HG03565 (cell line): ENCODE data around the gene CLN3.
A peak's percentile ranks its signal among the peaks of the same experiment; 100 is the strongest.
"Not testable (repeated sequence)": the region's sequence is repeated elsewhere in the genome, so short reads cannot be mapped to it uniquely, and the experiment has no call there.

Source experiments
- ATAC-seq: cut with Tn5 transposase; IDR thresholded peaks from one replicate; pipeline ENCODE4 v1.9.1; 2021; ENCODE audit warnings: mild to moderate bottlenecking, moderate library complexity; ENCODE audit not compliant: unreplicated experiment

Gene CLN3

DNA sequence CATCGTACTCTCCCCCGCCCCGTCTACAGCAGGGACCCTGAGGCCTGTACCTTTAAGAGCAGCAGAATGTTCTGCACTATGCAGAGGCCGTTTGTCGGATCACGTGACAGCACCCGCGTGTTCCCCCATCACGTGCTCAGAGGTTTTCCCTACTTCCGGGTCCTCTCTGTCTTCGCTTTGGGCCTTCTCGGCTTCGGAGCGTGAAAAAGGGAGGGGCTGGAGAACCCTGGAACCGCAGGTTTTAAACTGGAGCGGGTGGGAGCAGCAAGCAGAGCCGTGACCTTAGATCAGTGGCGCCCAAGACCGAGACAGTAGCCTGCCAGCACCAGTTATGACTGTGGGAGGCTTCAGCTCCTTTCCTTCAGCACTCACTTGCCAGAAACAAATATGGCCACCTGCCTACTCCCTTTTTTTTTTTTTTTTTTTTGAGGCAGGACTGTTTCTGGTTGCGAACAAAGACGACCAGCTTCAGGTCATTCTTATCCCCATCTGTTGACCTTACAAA lies at the start of gene CLN3:
TSS of gene CLN3 (minus strand) at position 105 of the 505 bp plus-strand sequence. CDS start 315 bp downstream, outside the sequence.
- peak; percentile 45 for ATAC-seq

DNA sequence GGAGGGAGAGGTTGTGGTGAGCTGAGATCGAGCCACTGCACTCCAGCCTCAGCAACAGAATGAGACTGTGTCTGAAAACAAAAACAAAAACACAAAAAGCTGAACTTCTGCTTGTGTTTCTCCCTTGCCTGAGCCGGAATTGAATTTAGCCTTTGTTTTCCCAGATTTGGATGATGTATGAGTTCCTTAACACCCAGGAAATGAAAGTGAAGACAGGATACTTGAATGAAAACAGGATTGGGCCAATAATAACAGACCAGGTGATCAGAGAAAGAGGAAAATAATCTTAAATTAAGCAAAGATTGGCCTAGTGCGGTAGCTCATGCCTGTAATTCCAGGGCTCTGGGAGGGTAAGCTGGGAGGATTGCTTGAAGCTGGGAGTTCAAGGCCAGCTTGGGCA lies 48.5 kb upstream of the CLN3 start:
- ATAC-seq: no peak

DNA sequence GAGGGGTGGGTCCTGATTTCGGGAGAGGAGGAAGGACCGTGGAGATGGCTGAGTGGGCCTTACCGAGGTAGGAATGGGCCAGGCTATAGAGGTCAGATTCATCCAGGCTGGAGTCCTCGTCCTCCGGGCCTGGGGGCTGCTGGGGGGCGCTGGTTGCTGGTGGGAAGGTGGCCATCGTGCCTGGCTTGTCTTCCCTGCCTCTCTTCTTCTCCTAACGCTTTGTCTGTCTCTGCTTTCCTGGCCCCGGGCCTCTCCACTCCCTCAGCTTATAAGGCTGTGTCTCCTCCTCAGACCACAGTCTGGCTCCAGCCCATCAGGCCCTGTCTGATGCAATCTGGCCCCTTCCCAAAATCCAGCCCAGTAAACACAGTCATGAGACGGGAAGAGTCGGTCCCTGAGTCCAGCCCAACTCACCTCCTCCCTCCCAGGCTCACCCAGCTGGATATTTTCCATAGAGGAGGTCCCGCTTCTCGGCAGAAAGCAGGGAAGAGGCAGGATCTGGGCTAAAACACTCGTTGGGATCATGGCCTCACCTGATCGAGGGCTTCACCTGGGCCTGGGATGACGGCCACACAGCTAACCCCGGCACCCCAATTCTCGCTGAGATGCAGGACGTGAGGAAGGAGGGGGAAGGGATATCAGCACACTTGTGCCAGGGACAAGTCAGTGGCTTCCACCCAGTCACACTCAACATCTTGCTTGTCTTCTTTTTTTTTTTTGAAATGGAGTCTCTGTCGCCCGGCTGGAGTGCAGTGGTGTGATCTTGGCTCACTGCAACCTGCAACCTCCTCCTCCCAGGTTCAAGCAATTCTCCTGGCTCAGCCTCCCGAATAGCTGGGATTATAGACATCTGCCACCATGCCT lies 47.1 kb upstream of the CLN3 start, which contains the start of gene NUPR1:
TSS of gene NUPR1 (minus strand) at position 242 of the 864 bp plus-strand sequence. CDS start at position 175, 67 bp downstream.
- ATAC-seq: no peak

DNA sequence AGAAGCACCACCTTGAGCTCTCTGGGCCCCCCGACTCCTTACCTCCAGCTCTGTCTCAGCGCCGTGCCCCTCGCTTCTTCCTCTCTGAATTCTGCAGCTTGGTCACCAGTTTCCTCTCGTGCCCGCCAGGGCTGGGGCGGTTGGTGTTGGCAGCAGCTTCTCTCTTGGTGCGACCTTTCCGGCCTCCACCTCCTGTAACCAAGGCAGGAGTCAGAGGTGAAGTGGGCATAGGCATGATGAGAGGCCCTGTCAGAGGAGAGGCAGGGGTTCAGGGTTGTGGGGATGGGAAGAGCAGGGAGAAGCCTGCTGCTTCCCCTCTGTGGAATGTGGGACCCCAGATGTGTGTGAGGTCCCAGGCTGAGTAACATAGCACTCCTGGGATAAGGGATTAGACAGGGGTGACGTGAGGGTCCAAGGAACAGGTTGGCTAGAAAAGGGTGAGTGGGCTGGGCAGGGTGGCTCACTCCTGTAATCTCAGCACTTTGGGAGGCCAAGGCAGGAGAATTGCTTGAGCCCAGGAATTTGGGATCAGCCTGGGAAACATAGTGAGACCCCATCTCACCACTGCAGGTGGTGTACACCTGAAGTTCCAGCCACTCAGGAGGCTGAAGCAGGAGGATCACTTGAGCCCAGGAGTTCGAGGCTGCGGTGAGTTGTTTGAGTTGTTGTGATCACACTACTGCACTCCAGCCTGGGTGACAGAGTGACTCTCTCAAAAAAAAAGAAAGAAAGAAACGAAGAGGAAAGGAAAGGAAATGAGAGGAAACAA lies 46.3 kb upstream of the CLN3 start:
- ATAC-seq: no peak

DNA sequence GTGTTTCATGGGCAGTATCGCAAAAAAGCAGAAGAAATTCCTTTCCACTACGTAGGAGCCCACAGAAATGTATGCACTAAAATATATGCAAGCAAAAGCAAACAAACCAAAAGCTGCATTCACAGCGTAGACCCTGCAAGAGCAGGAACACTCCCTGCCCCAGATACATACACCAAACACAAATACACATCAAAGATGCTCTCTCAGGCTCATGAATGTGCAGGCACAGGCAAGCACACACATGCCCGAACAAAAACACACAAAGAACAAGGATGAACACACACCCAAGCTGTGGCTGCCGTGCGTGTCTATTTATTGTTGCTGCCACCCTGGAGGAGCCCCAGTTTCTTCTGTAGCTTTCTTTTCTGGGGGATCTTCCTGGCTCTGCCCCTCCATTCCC lies 45.2 kb upstream of the CLN3 start:
- ATAC-seq: no peak

DNA sequence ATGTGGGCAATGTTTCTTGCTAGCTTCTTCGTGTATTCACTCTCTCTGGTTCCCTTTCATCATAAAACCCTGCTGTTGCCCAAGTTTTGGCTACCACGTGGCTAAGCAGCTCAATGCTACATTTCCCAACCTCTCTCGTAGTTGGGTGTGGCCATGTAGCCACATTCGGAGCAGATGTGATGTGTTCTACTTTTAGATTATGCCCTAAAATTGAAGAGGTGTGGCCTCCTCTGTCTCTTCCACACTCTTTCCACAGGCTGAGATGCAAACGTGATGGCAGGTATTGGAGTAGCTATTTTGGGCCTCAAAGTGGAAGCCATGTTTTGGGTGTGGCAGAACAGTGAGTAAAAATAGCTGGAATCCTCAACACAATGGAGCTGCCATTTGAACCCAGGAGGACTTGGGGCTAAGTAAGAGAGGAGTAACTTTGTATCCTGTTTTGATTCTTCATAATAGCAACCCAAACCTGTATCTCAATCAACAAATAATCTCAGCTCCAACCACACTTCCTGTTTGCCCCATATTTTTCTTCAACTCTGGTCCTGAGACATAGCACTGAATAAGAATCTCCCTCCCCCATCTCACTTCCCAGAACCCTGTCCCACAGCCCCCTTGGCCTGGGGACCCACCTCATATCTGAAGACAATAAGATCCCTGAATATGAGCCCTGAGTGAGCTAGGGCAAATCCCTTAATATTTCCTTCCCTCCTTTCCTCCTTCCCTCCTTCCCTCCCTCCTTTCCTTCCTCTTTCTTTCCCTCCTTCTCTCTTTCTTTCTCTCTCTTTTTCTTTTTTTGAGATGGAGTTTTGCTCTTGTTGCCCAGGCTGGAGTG lies 42.9 kb upstream of the CLN3 start:
- no peak for ATAC-seq

DNA sequence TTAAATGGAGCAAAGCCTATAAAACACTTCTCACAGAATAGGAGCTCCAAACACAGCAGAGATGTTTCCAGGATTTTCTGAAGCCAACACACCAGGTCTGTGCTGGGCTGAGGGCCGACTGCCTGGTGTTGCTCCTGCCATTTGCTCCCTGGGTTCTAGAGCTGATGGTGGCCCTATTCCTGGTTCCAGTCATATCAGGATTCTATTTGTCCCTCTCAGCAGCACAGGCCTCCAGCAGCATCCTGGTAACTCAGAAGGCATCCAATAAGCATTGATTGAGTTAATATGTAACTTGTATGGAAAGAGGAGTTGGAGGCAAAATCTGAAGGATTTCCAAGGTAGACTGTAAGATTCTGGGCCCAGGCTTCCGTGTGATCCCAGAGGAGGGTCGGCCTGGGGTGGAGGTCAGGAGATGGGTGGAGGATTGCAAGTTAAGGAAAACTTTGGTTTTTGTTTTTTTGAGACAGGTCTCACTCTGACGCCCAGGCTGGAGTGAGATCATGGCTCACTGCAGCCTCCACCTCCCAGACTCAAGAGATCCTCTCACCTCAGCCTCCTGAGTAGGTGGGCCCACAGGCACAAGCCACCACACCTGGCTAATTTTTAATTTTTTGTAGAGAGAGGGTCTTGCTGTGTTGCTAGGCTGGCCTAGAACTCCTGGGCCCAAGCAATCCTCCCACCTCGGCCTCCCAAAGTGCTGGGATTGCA lies 41.2 kb upstream of the CLN3 start:
- ATAC-seq: no peak

DNA sequence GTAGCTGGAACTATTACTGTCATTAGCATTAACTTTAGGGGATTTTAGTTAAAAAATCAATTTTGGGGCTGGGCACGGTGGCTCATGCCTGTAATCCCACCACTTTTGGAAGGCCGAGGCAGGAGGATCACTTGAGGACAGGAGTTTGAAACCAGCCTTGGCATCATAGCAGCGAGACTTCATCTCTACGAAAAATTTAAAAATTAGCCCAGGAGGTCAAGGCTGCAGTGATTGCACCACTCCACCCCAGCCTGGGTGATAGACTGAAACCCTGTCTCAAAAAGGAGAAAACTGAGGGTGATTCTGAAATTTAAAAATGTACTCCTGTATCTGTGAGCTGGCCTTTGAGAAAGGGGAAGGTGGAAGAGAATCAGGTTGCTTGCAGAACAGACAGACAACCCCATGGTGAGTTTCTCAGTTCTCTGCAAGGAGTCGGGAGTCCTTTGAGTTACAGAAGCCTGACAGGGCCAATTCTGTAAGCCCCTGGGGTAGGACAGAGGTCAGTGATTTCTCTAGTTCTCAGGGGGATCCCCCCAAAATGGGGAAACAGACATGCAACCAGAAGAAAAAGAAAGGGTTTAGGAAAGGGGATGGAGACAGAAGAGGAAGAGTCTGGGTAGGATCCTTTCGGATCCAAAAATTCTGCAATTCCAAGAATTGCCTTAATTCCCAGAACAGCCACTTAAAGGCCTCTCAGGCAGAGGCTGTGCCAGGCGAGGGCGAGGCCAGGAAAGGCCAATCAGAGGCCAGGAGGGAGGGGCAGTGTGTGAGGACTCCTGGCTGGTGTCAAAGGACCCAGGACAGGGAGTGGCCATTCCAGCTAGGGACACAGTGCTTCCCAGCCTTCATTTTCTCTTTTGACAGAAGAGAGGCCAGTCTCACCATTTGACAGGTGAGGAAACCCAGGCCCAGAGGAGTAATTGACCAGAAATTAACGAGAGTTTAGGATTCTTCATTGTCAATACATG lies 40.2 kb upstream of the CLN3 start:
- ATAC-seq: no peak

DNA sequence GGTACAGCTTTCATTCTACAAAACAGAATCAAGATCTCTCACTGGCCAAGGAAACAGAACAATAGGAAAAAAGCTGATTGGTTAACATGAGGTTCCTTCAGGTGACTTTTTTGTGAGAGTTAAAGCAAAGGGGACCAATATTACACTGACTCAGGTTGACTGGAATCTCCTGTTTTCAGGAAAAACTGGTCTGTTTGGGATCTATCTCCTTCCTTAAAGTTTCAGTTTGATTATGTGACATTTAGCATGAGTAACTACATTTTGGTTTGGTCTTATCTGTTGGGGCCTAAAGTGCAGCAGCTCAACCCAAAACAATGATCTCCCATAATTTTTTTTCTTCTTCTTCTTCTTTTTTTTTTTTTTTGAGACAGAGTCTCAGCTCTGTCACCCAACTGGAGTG lies 37.2 kb upstream of the CLN3 start:
- ATAC-seq: no peak

DNA sequence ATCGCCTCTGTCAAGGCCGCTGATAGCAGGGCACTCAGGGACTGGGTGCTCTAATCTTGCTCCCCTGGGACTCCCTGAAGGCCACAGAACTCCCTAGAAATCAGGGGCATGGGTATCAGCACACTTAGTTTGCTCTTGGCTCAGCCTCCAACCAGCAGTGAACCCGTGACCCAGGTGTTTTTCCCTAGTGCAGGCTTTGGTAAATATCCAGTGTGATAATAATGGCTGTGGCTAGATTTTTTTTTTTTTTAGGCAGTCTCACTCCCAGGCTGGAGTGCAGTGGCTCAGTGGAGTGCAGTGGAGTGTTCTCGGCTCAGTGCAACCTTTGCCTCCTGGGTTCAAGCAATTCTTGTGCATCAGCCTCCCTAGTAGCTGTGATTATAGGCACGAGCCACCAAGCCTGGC lies 36.6 kb upstream of the CLN3 start:
- no peak for ATAC-seq

DNA sequence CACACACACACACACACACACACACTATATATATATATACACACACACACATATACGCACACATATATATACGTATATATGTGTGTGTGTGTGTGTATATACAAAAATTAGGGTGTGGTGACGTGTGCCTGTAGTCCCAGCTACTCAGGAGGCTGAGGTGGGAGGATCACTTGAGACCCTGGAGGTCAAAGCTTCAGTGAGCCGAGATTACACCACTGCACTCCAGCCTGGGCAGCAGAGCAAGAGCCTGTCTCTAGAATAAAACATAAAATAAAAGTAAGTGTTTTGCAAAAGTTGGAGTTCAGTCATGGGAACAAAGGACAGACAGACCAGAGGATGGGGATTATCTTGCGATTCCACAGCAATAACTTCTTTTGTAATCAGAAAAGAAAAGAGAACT lies 36.1 kb upstream of the CLN3 start:
- ATAC-seq: no peak

DNA sequence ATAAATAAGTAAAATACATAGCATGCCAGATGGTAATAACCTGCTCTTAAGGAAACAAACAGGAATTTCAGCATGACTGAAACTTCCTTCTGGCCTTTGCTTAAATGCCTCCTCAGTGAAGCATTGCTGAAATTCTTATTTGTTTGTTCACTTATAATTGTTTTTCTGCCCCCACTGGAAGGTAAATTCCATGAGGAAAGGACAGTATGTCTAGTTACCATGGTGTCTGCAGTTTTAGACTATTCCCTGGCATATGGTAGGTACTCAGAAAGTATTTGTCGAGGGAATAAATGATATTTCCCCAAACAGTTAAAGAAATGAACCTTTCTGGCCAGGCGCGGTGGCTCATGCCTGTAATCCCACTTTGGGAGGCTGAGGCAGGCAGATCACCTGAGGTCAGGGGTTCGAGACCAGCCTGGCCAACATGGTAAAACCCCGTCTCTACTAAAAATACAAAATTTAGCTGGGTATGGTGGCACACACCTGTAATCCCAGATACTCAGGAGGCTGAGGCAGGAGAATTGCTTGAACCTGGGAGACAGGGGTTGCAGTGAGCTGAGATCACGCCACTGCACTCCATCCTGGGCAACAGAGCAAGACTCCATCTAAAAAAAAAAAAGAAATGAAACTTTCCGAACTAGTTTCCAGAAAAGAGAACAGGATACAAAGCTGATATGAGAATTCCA lies 35.4 kb upstream of the CLN3 start:
- ATAC-seq: not testable (repeated sequence)

DNA sequence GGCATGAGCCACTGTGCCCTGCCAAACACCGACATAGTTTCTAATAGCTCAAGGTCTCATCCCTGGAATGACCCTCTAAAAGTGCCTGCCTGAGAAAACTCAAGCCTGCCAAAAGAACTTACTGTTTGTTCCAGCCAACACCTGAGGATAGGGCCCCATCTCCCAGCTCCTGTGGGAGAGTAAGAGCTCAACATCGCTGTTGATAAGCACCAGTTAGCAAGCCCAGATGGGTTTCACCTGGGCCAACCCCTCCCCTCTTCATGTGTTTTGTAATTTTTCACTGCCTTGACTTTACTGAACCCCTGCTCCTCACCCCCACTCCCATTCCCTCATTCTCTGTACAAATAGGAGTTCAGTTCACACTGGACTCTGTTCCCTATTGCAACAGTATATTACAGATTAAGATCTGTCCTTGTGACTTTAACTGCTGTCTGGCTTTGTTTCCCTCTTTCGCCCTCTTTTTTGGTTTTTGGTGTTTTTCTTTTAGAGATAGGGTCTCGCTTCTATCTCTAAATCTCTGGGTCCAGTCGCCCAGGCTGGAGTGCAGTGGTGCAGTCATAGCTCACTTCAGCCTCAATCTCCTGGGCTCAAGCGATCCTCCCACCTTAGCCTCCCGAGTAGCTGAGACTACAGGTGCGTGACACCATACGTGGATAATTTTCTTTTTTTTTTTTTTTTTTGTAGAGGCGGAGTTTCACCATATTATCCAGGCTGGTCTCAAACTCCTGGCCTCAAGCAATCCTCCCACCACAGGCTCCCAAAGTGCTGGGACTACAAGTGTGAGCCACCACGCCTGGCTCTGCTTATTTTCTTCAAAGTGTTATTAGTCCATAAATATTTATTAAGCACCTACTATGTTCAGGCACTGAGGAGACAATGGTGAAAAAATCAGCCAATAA lies 34.6 kb upstream of the CLN3 start:
- ATAC-seq: no peak

DNA sequence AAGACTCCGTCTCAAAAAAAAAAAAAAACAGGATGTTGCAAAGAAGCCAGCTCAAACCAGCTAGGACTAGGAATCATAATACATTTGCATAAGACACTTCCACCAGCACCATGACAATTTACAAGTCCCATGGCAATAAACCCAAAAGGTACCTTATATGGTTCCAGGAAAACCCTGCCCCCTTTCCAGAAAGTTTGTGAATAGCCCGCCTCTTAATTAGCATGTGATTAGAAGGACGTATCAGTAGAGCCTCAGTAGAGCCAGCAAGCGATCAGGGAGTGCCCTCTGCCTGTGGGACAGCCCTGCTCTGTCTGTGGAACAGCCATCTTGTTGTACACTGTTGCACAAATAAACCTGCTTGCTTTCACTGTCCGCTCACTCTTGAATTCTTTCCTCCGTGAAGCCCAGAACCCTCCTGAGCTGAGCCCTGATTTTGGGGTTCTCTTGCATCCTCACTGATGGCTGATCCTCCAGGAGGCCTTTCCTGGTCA lies 32.9 kb upstream of the CLN3 start:
- no peak for ATAC-seq

DNA sequence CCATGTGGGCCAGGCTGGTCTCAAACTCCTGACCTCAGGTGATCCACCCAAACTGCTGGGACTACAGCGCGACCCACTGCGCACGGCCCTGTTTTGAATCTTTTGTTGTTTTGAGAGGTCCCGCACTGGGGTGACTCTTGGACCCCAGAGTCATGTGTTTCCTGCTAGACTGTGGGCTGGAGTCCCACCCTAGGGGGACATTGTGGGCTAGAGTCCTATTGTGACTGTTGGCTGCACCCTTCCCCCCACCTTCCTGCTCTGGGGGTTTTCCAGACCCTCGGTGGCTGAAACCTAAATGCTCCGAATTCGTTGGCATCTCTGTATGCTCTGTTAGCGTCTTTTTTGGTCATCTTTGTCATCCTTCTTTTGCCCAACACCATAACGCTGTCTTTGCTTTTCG lies 30.9 kb upstream of the CLN3 start:
- ATAC-seq: no peak

DNA sequence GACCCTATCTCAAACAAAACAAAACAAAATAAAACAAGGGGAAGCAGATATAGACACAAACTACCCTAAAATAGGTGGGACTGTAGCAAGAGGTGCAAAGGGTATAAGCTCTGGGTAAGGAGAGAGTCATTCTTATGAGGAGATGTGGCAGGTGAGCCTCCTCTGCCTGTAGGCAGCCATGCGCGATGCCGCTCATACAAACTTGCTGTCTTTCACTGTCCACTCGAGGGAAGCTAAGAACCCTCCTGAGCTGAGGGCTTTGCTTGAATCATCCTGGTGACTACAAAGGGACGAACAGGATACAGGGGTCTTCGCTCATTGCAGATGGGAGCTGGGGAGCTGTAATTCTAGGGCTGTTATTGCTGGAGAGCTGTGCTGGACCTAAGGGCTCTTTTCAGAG lies 29.6 kb upstream of the CLN3 start:
- ATAC-seq: no peak

DNA sequence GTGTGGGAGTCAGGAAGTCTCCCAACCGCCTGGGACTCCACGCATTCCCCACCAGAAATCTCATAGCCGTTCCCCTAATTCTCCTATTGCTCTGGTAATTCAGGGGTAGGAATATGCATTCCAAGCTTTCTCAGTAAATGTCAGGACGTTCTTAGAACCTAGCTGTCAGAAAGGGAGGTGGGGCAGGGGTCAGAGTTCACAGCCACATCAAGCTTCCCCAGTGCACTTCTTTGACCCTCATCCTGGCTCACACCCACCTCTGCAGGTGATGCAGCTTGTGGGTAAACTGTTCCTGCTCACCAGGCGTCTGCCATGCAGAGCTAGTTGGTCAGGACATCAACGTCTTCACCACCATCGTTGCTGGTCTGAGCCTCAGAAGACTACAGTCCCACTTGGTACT lies 28.8 kb upstream of the CLN3 start:
- ATAC-seq: no peak
